LNCaP clone FGC (cell line): Measurements from ENCODE around the gene USP34.

Experiments
- DNase-seq: peaks from one replicate; pipeline ENCODE4 v3.0.0-alpha.2; 2011; ENCODE audit warnings: low read depth
- H3K4me3 ChIP-seq: 2 replicates; pipeline ENCODE4 v1.5.1; 2011; ENCODE audit warnings: mild to moderate bottlenecking, low read depth, low read length, control low read depth
- TF ChIP-seq, protein P1 (sequence below): IDR thresholded peaks from 2 replicates; pipeline ENCODE4 v1.5.1; 2012; ENCODE audit warnings: mild to moderate bottlenecking; ENCODE audit not compliant: control insufficient read depth, insufficient read depth; ENCODE audit errors: extremely low read depth

Gene USP34

GRCh38 chr2:61238219-61239012 lies 232.5 kb downstream of the USP34 start:
- H3K4me3 ChIP-seq = no peak overlapping the region
- TF ChIP-seq, protein P1, sequence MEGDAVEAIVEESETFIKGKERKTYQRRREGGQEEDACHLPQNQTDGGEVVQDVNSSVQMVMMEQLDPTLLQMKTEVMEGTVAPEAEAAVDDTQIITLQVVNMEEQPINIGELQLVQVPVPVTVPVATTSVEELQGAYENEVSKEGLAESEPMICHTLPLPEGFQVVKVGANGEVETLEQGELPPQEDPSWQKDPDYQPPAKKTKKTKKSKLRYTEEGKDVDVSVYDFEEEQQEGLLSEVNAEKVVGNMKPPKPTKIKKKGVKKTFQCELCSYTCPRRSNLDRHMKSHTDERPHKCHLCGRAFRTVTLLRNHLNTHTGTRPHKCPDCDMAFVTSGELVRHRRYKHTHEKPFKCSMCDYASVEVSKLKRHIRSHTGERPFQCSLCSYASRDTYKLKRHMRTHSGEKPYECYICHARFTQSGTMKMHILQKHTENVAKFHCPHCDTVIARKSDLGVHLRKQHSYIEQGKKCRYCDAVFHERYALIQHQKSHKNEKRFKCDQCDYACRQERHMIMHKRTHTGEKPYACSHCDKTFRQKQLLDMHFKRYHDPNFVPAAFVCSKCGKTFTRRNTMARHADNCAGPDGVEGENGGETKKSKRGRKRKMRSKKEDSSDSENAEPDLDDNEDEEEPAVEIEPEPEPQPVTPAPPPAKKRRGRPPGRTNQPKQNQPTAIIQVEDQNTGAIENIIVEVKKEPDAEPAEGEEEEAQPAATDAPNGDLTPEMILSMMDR = no peak
- no peak for DNase-seq

DNA sequence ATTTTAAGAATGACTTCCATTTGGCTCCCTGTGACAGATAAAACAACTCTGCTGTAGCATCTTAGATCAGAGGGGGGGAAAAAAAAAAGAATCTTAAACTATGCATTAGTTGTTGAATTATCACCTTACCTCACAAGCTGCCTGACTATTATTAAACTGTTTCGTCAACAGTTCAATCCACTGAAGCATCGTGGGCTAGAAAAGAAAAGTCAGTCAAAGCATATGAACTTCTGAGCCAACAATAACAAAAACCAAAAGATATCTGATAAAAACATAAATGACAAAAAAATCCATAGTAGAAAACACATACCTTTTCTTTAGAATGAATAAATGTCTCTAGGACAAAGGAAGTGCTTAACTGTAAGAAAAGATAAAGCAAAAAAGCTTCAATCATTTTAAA lies 235.2 kb downstream of the USP34 start:
- no peak for DNase-seq
- TF ChIP-seq, protein P1 = no peak
- no peak overlapping the region for H3K4me3 ChIP-seq

DNA sequence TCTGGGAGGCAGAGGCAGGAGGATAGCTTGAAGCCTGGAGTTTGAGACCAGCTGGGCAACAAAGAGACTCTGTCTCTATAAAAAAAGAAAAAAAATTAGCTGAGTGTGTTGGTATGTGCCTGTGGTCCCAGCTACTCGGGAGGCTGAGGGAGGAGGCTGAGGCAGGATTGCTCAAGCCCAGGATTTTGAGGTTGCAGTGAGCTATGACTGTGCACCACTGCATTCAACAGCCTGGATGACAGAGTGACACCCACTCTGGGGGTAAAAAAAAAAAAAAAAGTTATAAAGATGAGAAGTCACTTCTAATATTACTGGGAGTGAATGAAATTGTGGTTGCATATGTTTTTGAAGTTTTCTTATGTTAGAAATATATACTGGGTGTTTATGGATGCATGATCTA lies 237.3 kb downstream of the USP34 start:
- TF ChIP-seq, protein P1 = no peak
- no peak for DNase-seq

DNA sequence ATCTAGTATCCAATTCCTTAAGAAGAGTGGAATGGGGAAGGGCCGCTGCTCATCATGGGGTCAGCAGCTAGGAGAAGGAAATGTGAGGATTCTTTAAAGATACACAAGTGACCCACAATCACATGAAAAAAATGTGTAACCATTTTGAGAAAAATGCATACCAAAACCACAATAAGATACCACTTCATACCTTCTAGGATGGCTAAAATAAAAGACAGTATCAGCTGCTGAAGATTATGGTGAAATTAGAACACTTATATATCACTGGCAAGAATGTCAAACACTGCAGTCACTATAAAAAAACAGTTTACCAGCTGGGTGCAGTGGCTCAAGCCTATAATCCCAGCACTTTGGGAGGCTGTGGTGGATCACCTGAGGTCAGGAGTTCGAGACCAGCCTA lies 241.0 kb downstream of the USP34 start:
- H3K4me3 ChIP-seq = no peak overlapping the region
- no peak for DNase-seq
- TF ChIP-seq, protein P1 = no peak

More for the DNA sequence above, 237.3 kb downstream of the USP34 start:
- H3K4me3 ChIP-seq = no peak overlapping the region

- no peak for DNase-seq
- TF ChIP-seq, protein P1 = no peak
- H3K4me3 ChIP-seq = no peak overlapping the region
Observed at GRCh38 chr2:61222567-61222966, 248.3 kb downstream of the USP34 start.

- no peak overlapping the region for H3K4me3 ChIP-seq
- TF ChIP-seq, protein P1 = no peak
- DNase-seq = no peak
Observed at GRCh38 chr2:61221819-61222218, 249.1 kb downstream of the USP34 start.

GRCh38 chr2:61220768-61221167 lies 250.1 kb downstream of the USP34 start:
- no peak for DNase-seq
- TF ChIP-seq, protein P1 = no peak
- H3K4me3 ChIP-seq = no peak overlapping the region
